HG03469 (cell line): ENCODE data around the gene GRID2.

Source experiments
- ATAC-seq: cut with Tn5 transposase; IDR thresholded peaks from one replicate; pipeline ENCODE4 v1.9.1; 2021; ENCODE audit warnings: mild to moderate bottlenecking, moderate library complexity, moderate number of reproducible peaks; ENCODE audit not compliant: unreplicated experiment

Gene GRID2

GRCh38 chr4:93053140-93053539 lies 749.4 kb downstream of the GRID2 start:
- ATAC-seq = no peak

- ATAC-seq = no peak
Observed at GRCh38 chr4:93061826-93062225, 758.1 kb downstream of the GRID2 start.

- ATAC-seq = no peak
Observed at GRCh38 chr4:93063325-93063724, 759.6 kb downstream of the GRID2 start.

GRCh38 chr4:93065790-93066189 lies 762.0 kb downstream of the GRID2 start:
- ATAC-seq = no peak

- ATAC-seq = no peak
Observed at GRCh38 chr4:93066749-93067148, 763.0 kb downstream of the GRID2 start.

GRCh38 chr4:93072292-93072691 lies 768.5 kb downstream of the GRID2 start:
- ATAC-seq = no peak

GRCh38 chr4:93080316-93080715 lies 776.5 kb downstream of the GRID2 start:
- ATAC-seq = no peak

GRCh38 chr4:93084599-93085305 lies 781.0 kb downstream of the GRID2 start:
- no peak for ATAC-seq

- no peak for ATAC-seq
Observed at GRCh38 chr4:93086356-93086755, 782.6 kb downstream of the GRID2 start.

GRCh38 chr4:93092765-93093164 lies 789.0 kb downstream of the GRID2 start:
- no peak for ATAC-seq

GRCh38 chr4:93103042-93103441 lies 799.3 kb downstream of the GRID2 start:
- ATAC-seq = no peak

GRCh38 chr4:93116624-93117023 lies 812.9 kb downstream of the GRID2 start:
- no peak for ATAC-seq

- ATAC-seq = no peak
Observed at GRCh38 chr4:93127489-93127888, 823.7 kb downstream of the GRID2 start.

GRCh38 chr4:93132631-93133030 lies 828.9 kb downstream of the GRID2 start:
- no peak for ATAC-seq

GRCh38 chr4:93139118-93139517 lies 835.4 kb downstream of the GRID2 start:
- ATAC-seq = no peak

GRCh38 chr4:93143902-93144301 lies 840.1 kb downstream of the GRID2 start:
- ATAC-seq = no peak

GRCh38 chr4:93144644-93145043 lies 840.9 kb downstream of the GRID2 start:
- ATAC-seq = no peak

GRCh38 chr4:93147524-93148212 lies 843.9 kb downstream of the GRID2 start:
- ATAC-seq = no peak

- no peak for ATAC-seq
Observed at GRCh38 chr4:93152491-93152890, 848.7 kb downstream of the GRID2 start.

GRCh38 chr4:93157986-93158385 lies 854.2 kb downstream of the GRID2 start:
- ATAC-seq = no peak

GRCh38 chr4:93168053-93168452 lies 864.3 kb downstream of the GRID2 start:
- ATAC-seq = no peak

GRCh38 chr4:93169966-93170365 lies 866.2 kb downstream of the GRID2 start:
- no peak for ATAC-seq

- no peak for ATAC-seq
Observed at GRCh38 chr4:93174598-93174997, 870.8 kb downstream of the GRID2 start.
